ENCODE measurements around the gene SGTA.

Gene SGTA

GRCh38 chr19:2768365-2769132 is 14.5 kb downstream of the SGTA start:
- DNase-seq = no peak

GRCh38 chr19:2767688-2768087 is 15.4 kb downstream of the SGTA start:
- no peak for DNase-seq

- DNase-seq = no peak
These were observed 16.3 kb downstream of the SGTA start for GRCh38 chr19:2766594-2767372.

DNA sequence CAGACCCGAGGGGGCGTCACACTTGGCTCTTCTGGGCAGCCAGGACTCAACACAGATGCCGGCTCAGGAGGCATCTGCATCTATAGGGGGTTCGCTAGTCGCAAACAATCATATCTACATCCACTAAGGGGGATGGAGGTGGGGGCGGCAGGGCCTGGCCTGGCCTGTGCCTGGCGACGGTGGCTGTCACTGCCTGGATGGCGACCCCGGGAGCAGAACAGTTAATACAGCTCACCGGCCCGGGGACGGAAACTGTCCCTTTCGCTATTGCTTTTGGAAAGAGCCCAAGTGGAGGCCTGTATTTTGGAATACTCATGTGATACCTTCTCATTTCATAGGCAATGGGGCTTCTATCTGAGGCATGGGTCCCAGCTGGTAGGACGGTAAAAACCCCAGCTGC is 17.7 kb downstream of the SGTA start:
- DNase-seq = no peak

GRCh38 chr19:2764945-2765344 is 18.1 kb downstream of the SGTA start:
- DNase-seq = no peak

- no peak for DNase-seq
These were observed 19.4 kb downstream of the SGTA start for GRCh38 chr19:2763687-2764086.

- DNase-seq = no peak
These were observed 20.1 kb downstream of the SGTA start for GRCh38 chr19:2762783-2763496.

GRCh38 chr19:2761876-2762782 is 20.9 kb downstream of the SGTA start:
- no peak for DNase-seq

DNA sequence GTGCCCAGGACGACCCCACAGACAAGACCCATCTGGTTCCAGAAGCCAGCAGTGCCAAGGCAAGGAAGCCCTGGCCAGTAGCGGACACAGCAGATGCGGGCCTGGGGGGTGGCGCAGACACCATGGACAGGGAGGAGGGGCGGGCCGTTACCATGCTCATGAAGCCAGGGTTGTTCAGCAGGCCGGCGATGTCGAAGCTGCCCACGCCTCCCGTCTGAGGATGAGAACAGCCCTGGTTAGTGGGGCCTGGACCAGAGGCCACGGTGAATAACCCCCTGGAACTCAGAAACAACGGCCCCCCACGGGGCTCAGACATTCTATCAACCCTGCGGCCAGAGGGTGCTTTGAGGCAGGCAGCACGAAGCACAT is 21.8 kb downstream of the SGTA start:
- DNase-seq = no peak

GRCh38 chr19:2759965-2760364 is 23.1 kb downstream of the SGTA start:
- DNase-seq = no peak

GRCh38 chr19:2759362-2759761 is 23.7 kb downstream of the SGTA start:
- no peak for DNase-seq

GRCh38 chr19:2758601-2759313 is 24.3 kb downstream of the SGTA start:
- no peak for DNase-seq

DNA sequence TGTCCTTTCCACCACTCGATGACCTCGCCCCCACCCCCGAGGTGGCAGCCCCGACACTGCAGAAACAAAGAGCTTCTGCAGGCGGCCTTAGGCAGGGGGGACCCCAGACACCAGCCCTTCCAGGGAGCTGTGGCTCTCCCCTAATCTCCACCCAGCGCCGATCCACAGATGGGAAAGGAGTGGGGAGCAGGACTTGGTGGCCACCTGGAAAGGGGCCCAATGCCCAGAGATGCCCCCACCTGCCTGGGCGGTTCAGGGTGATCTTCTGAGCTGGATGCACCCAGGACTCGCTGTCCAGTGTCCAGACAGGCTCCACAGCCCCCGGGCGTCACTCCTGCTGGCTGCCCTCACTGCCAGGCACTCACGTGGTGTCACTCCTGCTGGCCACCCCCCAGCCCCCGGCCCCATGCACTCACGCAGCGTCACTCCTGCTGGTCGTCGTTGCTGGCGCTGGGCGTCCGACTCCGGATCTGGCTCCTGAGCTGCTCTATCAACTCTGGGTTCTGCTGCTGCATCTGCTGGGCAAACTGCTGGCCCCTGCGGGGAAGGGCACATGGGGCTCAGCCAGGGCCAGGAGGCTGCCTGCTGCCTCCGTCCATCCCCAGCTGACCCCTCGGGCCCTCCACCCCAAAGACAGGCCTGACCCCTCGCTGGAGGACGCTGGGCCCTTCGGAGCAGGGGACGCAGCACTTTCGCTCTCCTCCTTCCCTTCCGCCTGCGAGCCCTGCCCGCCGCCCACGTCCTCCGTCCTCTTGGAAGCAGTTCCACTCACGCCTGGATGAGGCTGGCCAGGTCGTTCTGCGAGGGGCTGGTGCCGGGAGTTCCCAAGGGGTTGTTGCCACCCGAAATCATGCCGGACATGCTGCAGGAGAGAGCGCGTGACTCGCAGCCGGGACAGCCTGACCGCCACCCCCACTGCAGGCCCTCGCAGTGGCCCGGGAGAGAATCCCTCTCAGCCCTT is 25.9 kb downstream of the SGTA start:
- DNase-seq = no peak

DNA sequence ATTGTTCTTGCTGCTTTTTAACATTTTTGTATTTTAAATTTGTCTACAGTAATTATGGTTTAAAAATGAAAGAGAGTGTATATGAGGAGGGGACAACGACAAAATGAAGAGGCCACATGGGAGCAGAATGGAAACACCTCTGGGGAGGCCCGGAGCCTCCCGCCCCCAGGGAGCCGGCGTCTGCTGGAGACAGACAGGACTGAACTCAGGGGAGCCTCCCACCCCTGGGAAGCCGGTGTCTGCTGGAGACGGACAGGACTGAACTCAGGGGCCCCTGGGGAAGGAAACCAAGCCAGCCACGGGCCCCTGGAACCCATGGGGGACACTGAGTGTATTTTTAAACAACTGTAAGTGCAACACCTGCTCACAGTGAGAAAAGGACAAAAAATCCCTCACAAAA is 26.6 kb downstream of the SGTA start:
- DNase-seq = no peak

- DNase-seq = no peak
These were observed 27.3 kb downstream of the SGTA start for GRCh38 chr19:2755811-2756210.

- DNase-seq = no peak
These were observed 27.7 kb downstream of the SGTA start for GRCh38 chr19:2755448-2755705.

DNA sequence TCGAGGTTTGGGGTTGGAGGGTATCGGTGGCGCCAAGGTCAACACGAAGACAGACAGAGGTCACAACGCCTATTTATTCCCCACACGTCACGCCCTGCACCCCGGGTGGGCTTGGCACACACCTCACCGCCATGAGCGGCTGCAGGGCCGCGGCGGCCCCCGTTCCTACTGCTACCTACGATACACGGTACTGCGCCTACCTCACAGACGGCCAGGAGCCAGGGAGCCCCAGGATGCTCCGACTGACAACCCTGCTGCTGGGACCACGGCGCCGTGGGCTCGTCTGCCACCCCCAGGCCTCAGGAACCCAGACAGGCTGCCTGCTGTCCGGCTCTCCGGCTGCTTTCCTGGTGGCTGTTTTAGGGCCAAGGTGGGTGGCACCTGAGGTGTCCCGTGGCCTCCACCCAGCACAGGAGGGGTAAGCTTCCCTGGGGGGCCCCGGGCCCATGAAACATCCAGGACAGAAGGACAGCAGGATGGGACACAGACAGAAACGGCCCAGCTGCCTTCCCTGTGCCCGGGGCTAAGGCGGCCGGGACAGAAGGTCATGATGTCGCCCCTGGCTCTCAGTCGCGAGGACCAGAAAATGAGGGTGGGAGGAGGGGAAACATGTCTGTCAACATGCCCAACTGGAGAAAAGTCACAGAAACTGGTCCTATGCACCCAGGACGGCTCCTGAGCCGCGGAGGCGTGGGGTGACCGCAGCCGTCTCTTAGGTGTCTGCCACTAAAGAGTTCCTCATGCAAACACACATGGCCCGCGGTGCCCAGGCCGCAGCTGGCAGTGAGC is 28.2 kb downstream of the SGTA start:
- DNase-seq = no peak

GRCh38 chr19:2751438-2751830 is 31.6 kb downstream of the SGTA start:
- DNase-seq = no peak

GRCh38 chr19:2750808-2751437 is 32.1 kb downstream of the SGTA start:
- DNase-seq = no peak

DNA sequence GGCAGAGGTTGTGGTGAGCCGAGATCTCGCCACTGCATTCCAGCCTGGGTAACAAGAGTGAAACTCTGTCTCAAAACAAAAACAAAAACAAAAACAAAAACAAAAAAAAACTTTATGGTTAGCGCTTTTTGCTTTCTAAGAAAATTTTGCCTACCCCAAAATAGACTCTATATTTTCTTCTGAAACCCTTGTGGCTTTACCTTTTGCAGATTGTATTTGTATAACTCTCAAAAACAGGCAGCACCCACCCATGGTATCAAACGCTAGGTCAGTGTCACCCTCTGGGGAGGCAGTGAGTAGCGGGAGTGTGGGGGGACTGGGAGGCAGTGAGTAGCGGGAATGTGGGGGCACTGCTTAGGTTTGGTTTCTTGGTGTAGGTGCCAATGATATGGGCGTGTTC is 35.7 kb downstream of the SGTA start:
- no peak for DNase-seq
